Measurements from ENCODE around the gene JAK3. TPM values are rescaled to one million over a fixed set of nuclear protein-coding genes. Genes with fewer than 3 reads are reported as not detected.

JAK3 gene
- total and polyA plus RNA-seq, 10 of the 15 experiments (the other 5 are each of a cell fraction or from before 2014, with no cell fraction given), result 7.8 to 67.9 (median 33.3) TPM

DNA sequence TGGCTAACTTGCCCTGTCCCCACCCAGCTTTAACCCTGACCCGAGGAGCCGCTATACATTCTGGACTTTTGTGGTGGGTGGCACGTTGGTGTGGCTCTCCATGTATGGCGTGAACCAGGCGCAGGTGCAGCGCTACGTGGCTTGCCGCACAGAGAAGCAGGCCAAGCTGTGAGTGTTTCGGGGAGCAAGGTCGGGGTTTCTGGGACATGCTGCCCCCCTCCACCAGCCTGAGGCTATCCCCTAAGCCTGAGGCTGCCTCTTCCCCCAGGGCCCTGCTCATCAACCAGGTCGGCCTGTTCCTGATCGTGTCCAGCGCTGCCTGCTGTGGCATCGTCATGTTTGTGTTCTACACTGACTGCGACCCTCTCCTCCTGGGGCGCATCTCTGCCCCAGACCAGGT, 29.9 kb upstream of the JAK3 start (continued):
- TF ChIP-seq, protein P1, sequence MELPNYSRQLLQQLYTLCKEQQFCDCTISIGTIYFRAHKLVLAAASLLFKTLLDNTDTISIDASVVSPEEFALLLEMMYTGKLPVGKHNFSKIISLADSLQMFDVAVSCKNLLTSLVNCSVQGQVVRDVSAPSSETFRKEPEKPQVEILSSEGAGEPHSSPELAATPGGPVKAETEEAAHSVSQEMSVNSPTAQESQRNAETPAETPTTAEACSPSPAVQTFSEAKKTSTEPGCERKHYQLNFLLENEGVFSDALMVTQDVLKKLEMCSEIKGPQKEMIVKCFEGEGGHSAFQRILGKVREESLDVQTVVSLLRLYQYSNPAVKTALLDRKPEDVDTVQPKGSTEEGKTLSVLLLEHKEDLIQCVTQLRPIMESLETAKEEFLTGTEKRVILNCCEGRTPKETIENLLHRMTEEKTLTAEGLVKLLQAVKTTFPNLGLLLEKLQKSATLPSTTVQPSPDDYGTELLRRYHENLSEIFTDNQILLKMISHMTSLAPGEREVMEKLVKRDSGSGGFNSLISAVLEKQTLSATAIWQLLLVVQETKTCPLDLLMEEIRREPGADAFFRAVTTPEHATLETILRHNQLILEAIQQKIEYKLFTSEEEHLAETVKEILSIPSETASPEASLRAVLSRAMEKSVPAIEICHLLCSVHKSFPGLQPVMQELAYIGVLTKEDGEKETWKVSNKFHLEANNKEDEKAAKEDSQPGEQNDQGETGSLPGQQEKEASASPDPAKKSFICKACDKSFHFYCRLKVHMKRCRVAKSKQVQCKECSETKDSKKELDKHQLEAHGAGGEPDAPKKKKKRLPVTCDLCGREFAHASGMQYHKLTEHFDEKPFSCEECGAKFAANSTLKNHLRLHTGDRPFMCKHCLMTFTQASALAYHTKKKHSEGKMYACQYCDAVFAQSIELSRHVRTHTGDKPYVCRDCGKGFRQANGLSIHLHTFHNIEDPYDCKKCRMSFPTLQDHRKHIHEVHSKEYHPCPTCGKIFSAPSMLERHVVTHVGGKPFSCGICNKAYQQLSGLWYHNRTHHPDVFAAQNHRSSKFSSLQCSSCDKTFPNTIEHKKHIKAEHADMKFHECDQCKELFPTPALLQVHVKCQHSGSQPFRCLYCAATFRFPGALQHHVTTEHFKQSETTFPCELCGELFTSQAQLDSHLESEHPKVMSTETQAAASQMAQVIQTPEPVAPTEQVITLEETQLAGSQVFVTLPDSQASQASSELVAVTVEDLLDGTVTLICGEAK (IDR thresholded peaks at IDR 0.05; ENCODE audit: borderline replicate concordance), result no peak
- no peak for TF ChIP-seq SIN3A (IDR thresholded peaks at IDR 0.05; ENCODE audit: low read depth, low read length)
- TF ChIP-seq GABPA (IDR thresholded peaks at IDR 0.05; ENCODE audit: low read depth), result no peak

DNA sequence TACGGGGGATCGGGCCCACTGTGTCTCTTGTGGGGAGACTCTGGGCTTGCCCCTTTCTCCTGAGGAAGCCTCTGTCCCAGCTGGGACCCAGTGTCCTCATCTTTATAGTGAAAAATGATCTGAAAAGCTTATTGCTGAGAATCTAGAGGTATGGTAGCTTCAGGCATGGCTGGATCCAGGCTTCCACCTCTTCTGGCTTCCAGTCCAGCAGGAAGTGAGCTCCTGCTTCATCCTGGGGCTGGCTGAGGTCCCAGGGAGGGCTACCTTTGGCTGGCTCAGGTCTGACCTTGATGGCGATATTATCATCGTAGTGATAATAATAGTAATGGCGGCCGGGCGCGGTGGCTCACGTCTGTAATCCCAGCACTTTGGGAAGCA, 27.0 kb upstream of the JAK3 start:
- no peak overlapping the region for H3K4me2 ChIP-seq (ENCODE audit: control insufficient read depth, insufficient read depth)
- no peak for FAIRE-seq
- TF ChIP-seq GATAD2B (conservative IDR thresholded peaks at IDR 0.05; ENCODE audit: low read depth) (no peak), CHD2 (IDR thresholded peaks at IDR 0.05; ENCODE audit: borderline replicate concordance, low read depth, low read length) (no peak), EZH2 (IDR thresholded peaks at IDR 0.05; ENCODE audit: borderline replicate concordance, control insufficient read depth, low read depth, low read length) (no peak), MYB (IDR thresholded peaks at IDR 0.05; ENCODE audit: borderline replicate concordance, low read depth, low read length) (no peak), NFIC (IDR thresholded peaks at IDR 0.05; ENCODE audit: low read depth, low read length) (no peak), POLR2AphosphoS5 (IDR thresholded peaks at IDR 0.05; ENCODE audit: low read length) (no peak), EP300 (IDR thresholded peaks at IDR 0.05; ENCODE audit: borderline replicate concordance in 1 of 2, control insufficient read depth in 1 of 2, low read depth in 2 of 2, low read length in 2 of 2) (no peak)
- TF ChIP-seq, protein P2, sequence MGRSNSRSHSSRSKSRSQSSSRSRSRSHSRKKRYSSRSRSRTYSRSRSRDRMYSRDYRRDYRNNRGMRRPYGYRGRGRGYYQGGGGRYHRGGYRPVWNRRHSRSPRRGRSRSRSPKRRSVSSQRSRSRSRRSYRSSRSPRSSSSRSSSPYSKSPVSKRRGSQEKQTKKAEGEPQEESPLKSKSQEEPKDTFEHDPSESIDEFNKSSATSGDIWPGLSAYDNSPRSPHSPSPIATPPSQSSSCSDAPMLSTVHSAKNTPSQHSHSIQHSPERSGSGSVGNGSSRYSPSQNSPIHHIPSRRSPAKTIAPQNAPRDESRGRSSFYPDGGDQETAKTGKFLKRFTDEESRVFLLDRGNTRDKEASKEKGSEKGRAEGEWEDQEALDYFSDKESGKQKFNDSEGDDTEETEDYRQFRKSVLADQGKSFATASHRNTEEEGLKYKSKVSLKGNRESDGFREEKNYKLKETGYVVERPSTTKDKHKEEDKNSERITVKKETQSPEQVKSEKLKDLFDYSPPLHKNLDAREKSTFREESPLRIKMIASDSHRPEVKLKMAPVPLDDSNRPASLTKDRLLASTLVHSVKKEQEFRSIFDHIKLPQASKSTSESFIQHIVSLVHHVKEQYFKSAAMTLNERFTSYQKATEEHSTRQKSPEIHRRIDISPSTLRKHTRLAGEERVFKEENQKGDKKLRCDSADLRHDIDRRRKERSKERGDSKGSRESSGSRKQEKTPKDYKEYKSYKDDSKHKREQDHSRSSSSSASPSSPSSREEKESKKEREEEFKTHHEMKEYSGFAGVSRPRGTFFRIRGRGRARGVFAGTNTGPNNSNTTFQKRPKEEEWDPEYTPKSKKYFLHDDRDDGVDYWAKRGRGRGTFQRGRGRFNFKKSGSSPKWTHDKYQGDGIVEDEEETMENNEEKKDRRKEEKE (IDR thresholded peaks at IDR 0.05), result no peak
- TF ChIP-seq, protein P3, sequence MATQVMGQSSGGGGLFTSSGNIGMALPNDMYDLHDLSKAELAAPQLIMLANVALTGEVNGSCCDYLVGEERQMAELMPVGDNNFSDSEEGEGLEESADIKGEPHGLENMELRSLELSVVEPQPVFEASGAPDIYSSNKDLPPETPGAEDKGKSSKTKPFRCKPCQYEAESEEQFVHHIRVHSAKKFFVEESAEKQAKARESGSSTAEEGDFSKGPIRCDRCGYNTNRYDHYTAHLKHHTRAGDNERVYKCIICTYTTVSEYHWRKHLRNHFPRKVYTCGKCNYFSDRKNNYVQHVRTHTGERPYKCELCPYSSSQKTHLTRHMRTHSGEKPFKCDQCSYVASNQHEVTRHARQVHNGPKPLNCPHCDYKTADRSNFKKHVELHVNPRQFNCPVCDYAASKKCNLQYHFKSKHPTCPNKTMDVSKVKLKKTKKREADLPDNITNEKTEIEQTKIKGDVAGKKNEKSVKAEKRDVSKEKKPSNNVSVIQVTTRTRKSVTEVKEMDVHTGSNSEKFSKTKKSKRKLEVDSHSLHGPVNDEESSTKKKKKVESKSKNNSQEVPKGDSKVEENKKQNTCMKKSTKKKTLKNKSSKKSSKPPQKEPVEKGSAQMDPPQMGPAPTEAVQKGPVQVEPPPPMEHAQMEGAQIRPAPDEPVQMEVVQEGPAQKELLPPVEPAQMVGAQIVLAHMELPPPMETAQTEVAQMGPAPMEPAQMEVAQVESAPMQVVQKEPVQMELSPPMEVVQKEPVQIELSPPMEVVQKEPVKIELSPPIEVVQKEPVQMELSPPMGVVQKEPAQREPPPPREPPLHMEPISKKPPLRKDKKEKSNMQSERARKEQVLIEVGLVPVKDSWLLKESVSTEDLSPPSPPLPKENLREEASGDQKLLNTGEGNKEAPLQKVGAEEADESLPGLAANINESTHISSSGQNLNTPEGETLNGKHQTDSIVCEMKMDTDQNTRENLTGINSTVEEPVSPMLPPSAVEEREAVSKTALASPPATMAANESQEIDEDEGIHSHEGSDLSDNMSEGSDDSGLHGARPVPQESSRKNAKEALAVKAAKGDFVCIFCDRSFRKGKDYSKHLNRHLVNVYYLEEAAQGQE (IDR thresholded peaks at IDR 0.05; ENCODE audit: low read depth, low read length), result no peak

More for the DNA sequence above, 27.0 kb upstream of the JAK3 start:
- Histone ChIP-seq H4K20me1 (ENCODE audit: control insufficient read depth, insufficient read depth) (no peaks in the 10 kb centered on the region), H3K9me3 (replicated peaks; ENCODE audit: control insufficient read depth, insufficient read depth, low read length) (no peaks in the 10 kb centered on the region), H3K27me3 (replicated peaks in 1 of 2; ENCODE audit: control insufficient read depth in 2 of 2, insufficient read depth in 2 of 2, low read length in 1 of 2) (peaks cover 3 to 4% of the 10 kb centered on the region in 2 experiments; a peak in 3 of 4 replicates), H3K9ac (ENCODE audit: control insufficient read depth, insufficient read depth, low read length) (no peak overlapping the region), H2AFZ (ENCODE audit: control insufficient read depth, low read depth, low read length) (no peak overlapping the region), H3K27ac (ENCODE audit: control insufficient read depth, insufficient read depth) (no peak overlapping the region), H3K4me3 (no peak overlapping the region), H3K4me1 (ENCODE audit: control insufficient read depth, insufficient read depth, low read length) (peaks cover 3% of the 10 kb centered on the region; the same call in 1 of the 2 replicates), H3K36me3 (ENCODE audit: control insufficient read depth in 2 of 2, insufficient read depth in 2 of 2, low read length in 1 of 2) (no peaks in the 10 kb centered on the region), H3K79me2 (ENCODE audit: control insufficient read depth, insufficient read depth, low read length) (no peaks in the 10 kb centered on the region)
- no peak for ATAC-seq
- ChIA-PET RAD21 (ENCODE audit: unreplicated experiment) (no interaction called here), POLR2A (no interaction called here), SMC1A (ENCODE audit: uncharacterized antibody, unreplicated experiment) (no interaction called here), CTCF (interaction anchor here (0.6 to 2.5 kb wide), 2 partner anchors 58 to 406 kb away, joined by 3 to 8 read pairs; partner anchors contain the start of gene CCDC124)
- no TSS peak for BruUV-seq (replicated peaks)
- DNase-seq (ENCODE audit: low read depth, low spot score), result no peak
- intact Hi-C loops (cut with micrococcal nuclease; ENCODE audit: unreplicated experiment) (loop anchor here (5.0 kb wide), 1 partner anchor 123 kb away; no protein-coding TSS in a partner anchor), in situ Hi-C loops (cut with MboI) (no loop called here)
- WGBS (ENCODE audit: insufficient coverage, insufficient replicate concordance, low lambda C conversion rate, missing lambda C conversion rate), result 83% methylated on average over 9 of the region's 9 CpGs

All from GM12878 (cell line).